Activated CD4-positive, alpha-beta T cell treated with anti-CD3 and anti-CD28 coated beads, Interleukin-2, amount 50 U/mL, for 48 hours (primary cell): ENCODE measurements around the gene GRXCR2.
"Not testable (repeated sequence)": the region's sequence is repeated elsewhere in the genome, so short reads cannot be mapped to it uniquely, and the experiment has no call there.

Experiments used
- DNase-seq, 2 experiments: peaks; one replicate each; pipeline ENCODE4 v3.0.0-alpha.2; 2020

GRXCR2 gene

GRCh38 chr5:145872486-145872885 is 328 bp downstream of the GRXCR2 start:
- no peak for DNase-seq

GRCh38 chr5:145869753-145870152 is 3.1 kb downstream of the GRXCR2 start:
- DNase-seq = no peak

GRCh38 chr5:145867806-145868205 is 5.0 kb downstream of the GRXCR2 start:
- no peak for DNase-seq

- DNase-seq = not testable (repeated sequence)
These were observed 8.4 kb downstream of the GRXCR2 start for GRCh38 chr5:145864432-145864831.

GRCh38 chr5:145863003-145863402 is 9.8 kb downstream of the GRXCR2 start:
- DNase-seq = no peak

GRCh38 chr5:145859897-145860296 is 12.9 kb downstream of the GRXCR2 start:
- no peak for DNase-seq

- no peak for DNase-seq
These were observed 13.4 kb downstream of the GRXCR2 start for GRCh38 chr5:145859453-145859852.

- DNase-seq = no peak
These were observed 13.9 kb downstream of the GRXCR2 start for GRCh38 chr5:145858959-145859358.

- DNase-seq = peak; percentile 9 to 20
These were observed 16.5 kb downstream of the GRXCR2 start for GRCh38 chr5:145856285-145856818.

- DNase-seq = no peak
These were observed 17.0 kb downstream of the GRXCR2 start for GRCh38 chr5:145855763-145856267.

GRCh38 chr5:145854651-145855258 is 18.1 kb downstream of the GRXCR2 start:
- DNase-seq = no peak

- DNase-seq = no peak
These were observed 18.9 kb downstream of the GRXCR2 start for GRCh38 chr5:145853781-145854376.

- DNase-seq = no peak
These were observed 19.8 kb downstream of the GRXCR2 start for GRCh38 chr5:145852990-145853389.

GRCh38 chr5:145848854-145849253 is 24.0 kb downstream of the GRXCR2 start:
- no peak for DNase-seq

GRCh38 chr5:145847499-145848497 is 25.0 kb downstream of the GRXCR2 start:
- DNase-seq = no peak

GRCh38 chr5:145846081-145846480 is 26.7 kb downstream of the GRXCR2 start:
- DNase-seq = no peak

- no peak for DNase-seq
These were observed 31.5 kb downstream of the GRXCR2 start for GRCh38 chr5:145841299-145841698.

- no peak for DNase-seq
These were observed 32.2 kb downstream of the GRXCR2 start for GRCh38 chr5:145840458-145841132.

GRCh38 chr5:145838276-145838675 is 34.5 kb downstream of the GRXCR2 start:
- DNase-seq = no peak

GRCh38 chr5:145836241-145836640 is 36.6 kb downstream of the GRXCR2 start:
- not testable (repeated sequence) for DNase-seq

- DNase-seq = no peak
These were observed 37.0 kb downstream of the GRXCR2 start for GRCh38 chr5:145835848-145836239.
